ENCODE results near the gene NACA. TPM values are rescaled to one million over a fixed set of nuclear protein-coding genes. Genes with fewer than 3 reads are reported as not detected.

Gene NACA
- total RNA-seq, 1 donor from 2014 or later = 673 TPM

GRCh38 chr12:56766535-56766934, 41.4 kb upstream of the NACA start:
- ATAC-seq (peak in 1 of 2 donors; percentile 79), DNase-seq (no peak)
- Histone ChIP-seq H3K27me3 (ENCODE audit: low read depth) (no peaks in the 10 kb centered on the region), H3K9me3 (no peaks in the 10 kb centered on the region), H3K4me3 (no peak overlapping the region), H3K27ac (no peak overlapping the region), H3K4me1 (peaks cover 13% of the 10 kb centered on the region), H3K36me3 (no peaks in the 10 kb centered on the region)
- no peak for TF ChIP-seq CTCF (IDR thresholded peaks at IDR 0.05)
- intact Hi-C loops (cut with DNase I) = no loop called here

- peaks cover 8% of the 10 kb centered on the region for H3K4me1 ChIP-seq
- TF ChIP-seq CTCF (IDR thresholded peaks at IDR 0.05) = no peak
- intact Hi-C loops (cut with DNase I) = no loop called here
- peak overlapping the region; percentile 45 for H3K4me3 ChIP-seq
- H3K27ac ChIP-seq = peak overlapping the region; percentile 24
- no peaks in the 10 kb centered on the region for H3K27me3 ChIP-seq (ENCODE audit: low read depth)
- ATAC-seq (peak in 1 of 2 donors; percentile 76), DNase-seq (no peak)
- no peaks in the 10 kb centered on the region for H3K36me3 ChIP-seq
- H3K9me3 ChIP-seq = no peaks in the 10 kb centered on the region
Measured at GRCh38 chr12:56763753-56764657, 38.9 kb upstream of the NACA start.

- Histone ChIP-seq H3K4me3 (no peak overlapping the region), H3K4me1 (peaks cover 2% of the 10 kb centered on the region), H3K36me3 (no peaks in the 10 kb centered on the region), H3K27me3 (ENCODE audit: low read depth) (no peaks in the 10 kb centered on the region), H3K9me3 (no peaks in the 10 kb centered on the region), H3K27ac (no peak overlapping the region)
- no peak for DNase-seq
- TF ChIP-seq CTCF (IDR thresholded peaks at IDR 0.05) = no peak
- ATAC-seq = no peak
- intact Hi-C loops (cut with DNase I) = no loop called here
Measured at GRCh38 chr12:56761812-56762211, 36.7 kb upstream of the NACA start.

- H3K27me3 ChIP-seq (ENCODE audit: low read depth) = no peaks in the 10 kb centered on the region
- H3K36me3 ChIP-seq = no peaks in the 10 kb centered on the region
- ATAC-seq = no peak
- no peak for DNase-seq
- no peak for TF ChIP-seq CTCF (IDR thresholded peaks at IDR 0.05)
- no peaks in the 10 kb centered on the region for H3K9me3 ChIP-seq
- H3K27ac ChIP-seq = no peak overlapping the region
- no peaks in the 10 kb centered on the region for H3K4me1 ChIP-seq
- no peak overlapping the region for H3K4me3 ChIP-seq
- intact Hi-C loops (cut with DNase I) = no loop called here
Measured at GRCh38 chr12:56760460-56760859, 35.4 kb upstream of the NACA start.

GRCh38 chr12:56759263-56759908, 34.3 kb upstream of the NACA start:
- Histone ChIP-seq H3K36me3 (no peaks in the 10 kb centered on the region), H3K9me3 (no peaks in the 10 kb centered on the region), H3K4me3 (no peak overlapping the region), H3K27me3 (ENCODE audit: low read depth) (no peaks in the 10 kb centered on the region), H3K4me1 (no peaks in the 10 kb centered on the region), H3K27ac (no peak overlapping the region)
- no peak for DNase-seq
- no peak for TF ChIP-seq CTCF (IDR thresholded peaks at IDR 0.05)
- ATAC-seq = no peak
- intact Hi-C loops (cut with DNase I) = no loop called here

Data from lower lobe of right lung (tissue), 2 donors.